ENCODE measurements around the gene MIX23. TPM values are rescaled to one million over a fixed set of nuclear protein-coding genes. Genes with fewer than 3 reads are reported as not detected.
"Not testable (repeated sequence)": the region's sequence is repeated elsewhere in the genome, so short reads cannot be mapped to it uniquely, and the experiment has no call there.

MIX23 gene
- total RNA-seq, 1 experiment from 2014 or later: 94.4 TPM

GRCh38 chr3:122377975-122378374 lies 5.1 kb downstream of the MIX23 start:
- Mint-ChIP-seq H3K9me3 (ENCODE audit: unreplicated experiment) (no peaks in the 10 kb centered on the region), H3K27ac (ENCODE audit: low read depth, unreplicated experiment) (no peak overlapping the region), H3K36me3 (ENCODE audit: insufficient read depth, unreplicated experiment) (peaks cover 16% of the 10 kb centered on the region), H3K4me1 (ENCODE audit: insufficient read depth, unreplicated experiment) (peaks cover 33% of the 10 kb centered on the region), H3K4me3 (ENCODE audit: unreplicated experiment) (no peak overlapping the region), H3K27me3 (ENCODE audit: insufficient read depth, unreplicated experiment) (no peaks in the 10 kb centered on the region)
- no TSS peak for BruUV-seq (replicated peaks)
- DNase-seq (ENCODE audit: unreplicated experiment): no peak
- ChIA-PET CTCF (interaction anchor here (1.9 kb wide), 1 partner anchor 72 kb away, joined by 5 read pairs; no protein-coding TSS in a partner anchor), POLR2A (no interaction called here)
- TF ChIP-seq, protein P1, sequence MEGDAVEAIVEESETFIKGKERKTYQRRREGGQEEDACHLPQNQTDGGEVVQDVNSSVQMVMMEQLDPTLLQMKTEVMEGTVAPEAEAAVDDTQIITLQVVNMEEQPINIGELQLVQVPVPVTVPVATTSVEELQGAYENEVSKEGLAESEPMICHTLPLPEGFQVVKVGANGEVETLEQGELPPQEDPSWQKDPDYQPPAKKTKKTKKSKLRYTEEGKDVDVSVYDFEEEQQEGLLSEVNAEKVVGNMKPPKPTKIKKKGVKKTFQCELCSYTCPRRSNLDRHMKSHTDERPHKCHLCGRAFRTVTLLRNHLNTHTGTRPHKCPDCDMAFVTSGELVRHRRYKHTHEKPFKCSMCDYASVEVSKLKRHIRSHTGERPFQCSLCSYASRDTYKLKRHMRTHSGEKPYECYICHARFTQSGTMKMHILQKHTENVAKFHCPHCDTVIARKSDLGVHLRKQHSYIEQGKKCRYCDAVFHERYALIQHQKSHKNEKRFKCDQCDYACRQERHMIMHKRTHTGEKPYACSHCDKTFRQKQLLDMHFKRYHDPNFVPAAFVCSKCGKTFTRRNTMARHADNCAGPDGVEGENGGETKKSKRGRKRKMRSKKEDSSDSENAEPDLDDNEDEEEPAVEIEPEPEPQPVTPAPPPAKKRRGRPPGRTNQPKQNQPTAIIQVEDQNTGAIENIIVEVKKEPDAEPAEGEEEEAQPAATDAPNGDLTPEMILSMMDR (IDR thresholded peaks at IDR 0.05; ENCODE audit: unreplicated experiment): no peak
- intact Hi-C loops (cut with micrococcal nuclease): no loop called here

DNA sequence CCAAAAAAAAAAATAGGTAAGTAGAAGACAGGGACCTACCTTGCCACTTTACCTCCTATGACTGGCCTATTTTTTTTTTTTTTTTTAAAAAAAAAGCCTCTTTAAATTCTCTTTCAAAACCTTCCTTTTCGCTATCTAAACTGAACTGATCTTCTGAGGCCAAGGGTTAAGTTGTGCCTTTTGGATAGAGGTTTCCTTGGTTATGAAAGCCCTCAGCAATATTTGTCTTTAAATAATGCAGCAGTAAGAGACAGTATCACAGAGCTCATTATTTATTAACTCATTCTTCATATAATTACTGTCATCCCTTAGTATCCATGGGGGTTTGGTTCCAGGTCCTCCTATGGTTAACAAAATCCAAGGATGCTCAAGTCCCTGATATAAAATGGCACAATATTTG lies 9.0 kb downstream of the MIX23 start:
- BruUV-seq (replicated peaks): no TSS peak
- no peak overlapping the region for H3K27ac Mint-ChIP-seq (ENCODE audit: low read depth, unreplicated experiment)
- no peaks in the 10 kb centered on the region for H3K27me3 Mint-ChIP-seq (ENCODE audit: insufficient read depth, unreplicated experiment)
- DNase-seq (ENCODE audit: unreplicated experiment): no peak
- TF ChIP-seq, protein P1 (IDR thresholded peaks at IDR 0.05; ENCODE audit: unreplicated experiment): no peak
- no peak overlapping the region for H3K4me3 Mint-ChIP-seq (ENCODE audit: unreplicated experiment)
- ChIA-PET CTCF (no interaction called here), POLR2A (no interaction called here)
- peaks cover 34% of the 10 kb centered on the region for H3K36me3 Mint-ChIP-seq (ENCODE audit: insufficient read depth, unreplicated experiment)
- no peaks in the 10 kb centered on the region for H3K9me3 Mint-ChIP-seq (ENCODE audit: unreplicated experiment)
- intact Hi-C loops (cut with micrococcal nuclease): no loop called here
- H3K4me1 Mint-ChIP-seq (ENCODE audit: insufficient read depth, unreplicated experiment): peaks cover 16% of the 10 kb centered on the region

- no TSS peak for BruUV-seq (replicated peaks)
- H3K36me3 Mint-ChIP-seq (ENCODE audit: insufficient read depth, unreplicated experiment): peaks cover 62% of the 10 kb centered on the region
- H3K4me1 Mint-ChIP-seq (ENCODE audit: insufficient read depth, unreplicated experiment): no peaks in the 10 kb centered on the region
- no peaks in the 10 kb centered on the region for H3K9me3 Mint-ChIP-seq (ENCODE audit: unreplicated experiment)
- ChIA-PET CTCF (interaction anchor here (0.6 to 1.7 kb wide), 8 partner anchors 9 to 60 kb away, joined by 3 to 8 read pairs (median 4); partner anchors contain the start of gene MIX23), POLR2A (interaction anchor here (0.7 to 6.7 kb wide), 2 partner anchors 9 to 17 kb away, joined by 4 to 61 read pairs; partner anchors contain the start of genes FAM162A and MIX23)
- TF ChIP-seq, protein P1 (IDR thresholded peaks at IDR 0.05; ENCODE audit: unreplicated experiment): no peak
- DNase-seq (ENCODE audit: unreplicated experiment): no peak
- H3K27ac Mint-ChIP-seq (ENCODE audit: low read depth, unreplicated experiment): no peak overlapping the region
- no peak overlapping the region for H3K4me3 Mint-ChIP-seq (ENCODE audit: unreplicated experiment)
- no peaks in the 10 kb centered on the region for H3K27me3 Mint-ChIP-seq (ENCODE audit: insufficient read depth, unreplicated experiment)
- intact Hi-C loops (cut with micrococcal nuclease): no loop called here
These were observed 16.7 kb downstream of the MIX23 start for GRCh38 chr3:122366379-122366749.

DNA sequence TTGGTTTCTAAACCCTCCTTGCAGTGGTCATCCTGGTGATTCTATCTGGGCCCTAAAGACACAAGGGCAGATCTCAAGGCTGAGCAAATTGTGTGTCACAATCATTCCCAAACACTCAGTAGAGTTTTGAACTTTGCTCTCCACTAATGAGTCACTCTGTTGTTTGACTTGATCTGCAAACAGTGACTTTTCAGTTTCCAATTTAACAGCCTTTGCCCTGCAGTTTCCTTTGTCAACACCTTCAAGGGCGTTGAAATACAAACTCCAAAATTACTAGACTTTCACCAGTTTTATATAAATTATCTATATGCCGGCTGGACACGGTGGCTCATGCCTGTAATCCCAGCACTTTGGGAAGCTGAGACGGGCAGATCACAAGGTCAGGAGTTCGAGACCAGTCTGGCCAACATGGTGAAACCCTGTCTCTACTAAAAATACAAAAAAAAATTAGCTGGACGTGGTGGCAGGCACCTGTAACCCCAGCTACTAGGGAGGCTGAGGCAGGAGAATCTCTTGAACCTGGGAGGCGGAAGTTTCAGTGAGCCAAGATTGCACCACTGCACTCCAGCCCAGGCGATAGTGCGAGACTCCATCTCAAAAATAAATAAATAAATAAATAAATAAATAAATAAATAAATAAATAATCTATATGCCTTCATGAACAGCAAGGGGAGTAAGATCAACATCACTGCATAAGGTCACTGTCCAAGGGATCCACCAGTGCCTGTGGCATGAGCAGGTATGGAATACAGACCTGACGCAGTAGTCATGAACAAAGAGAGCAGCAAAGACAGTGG lies 17.3 kb downstream of the MIX23 start:
- POLR2A ChIA-PET: interaction anchor here (0.7 to 6.7 kb wide), 4 partner anchors 9 to 40 kb away, joined by 3 to 61 read pairs (median 10); partner anchors contain the start of genes CSTA, FAM162A and MIX23
- intact Hi-C loops (cut with micrococcal nuclease); H3K27me3 Mint-ChIP-seq (ENCODE audit: insufficient read depth, unreplicated experiment); H3K27ac Mint-ChIP-seq (ENCODE audit: low read depth, unreplicated experiment); H3K9me3 Mint-ChIP-seq (ENCODE audit: unreplicated experiment); H3K4me3 Mint-ChIP-seq (ENCODE audit: unreplicated experiment); BruUV-seq (replicated peaks); H3K4me1 Mint-ChIP-seq (ENCODE audit: insufficient read depth, unreplicated experiment): not testable (repeated sequence)
- CTCF ChIA-PET: interaction anchor here (0.6 to 1.7 kb wide), 11 partner anchors 9 to 273 kb away, joined by 3 to 8 read pairs (median 3); partner anchors contain the start of gene MIX23
- DNase-seq (ENCODE audit: unreplicated experiment): peak; percentile 62
- H3K36me3 Mint-ChIP-seq (ENCODE audit: insufficient read depth, unreplicated experiment): peaks cover 58% of the 10 kb centered on the region
